ENCODE measurements around the gene KHNYN. TPM values are rescaled to one million over a fixed set of nuclear protein-coding genes. Genes with fewer than 3 reads are reported as not detected.

KHNYN gene
- polyA plus RNA-seq, 3 donors = 44.8 to 51.6 (median 48.4) TPM

GRCh38 chr14:24398293-24398652 is 31.5 kb upstream of the KHNYN start:
- DNase-seq (ENCODE audit: extremely low read depth in 1 of 11, low read depth in 9 of 11, low spot score in 4 of 11) = peak; percentile 59 to 86 (median 74)

GRCh38 chr14:24398653-24399446 is 30.9 kb upstream of the KHNYN start, which contains the start of gene NYNRIN:
TSS of gene NYNRIN (plus strand) at chr14:24399003. CDS start at chr14:24399247, 244 bp downstream.
- DNase-seq (ENCODE audit: extremely low read depth in 1 of 11, low read depth in 9 of 11, low spot score in 4 of 11) = peak in 9 of 11 donors; percentile 36 to 78 (median 64)

DNA sequence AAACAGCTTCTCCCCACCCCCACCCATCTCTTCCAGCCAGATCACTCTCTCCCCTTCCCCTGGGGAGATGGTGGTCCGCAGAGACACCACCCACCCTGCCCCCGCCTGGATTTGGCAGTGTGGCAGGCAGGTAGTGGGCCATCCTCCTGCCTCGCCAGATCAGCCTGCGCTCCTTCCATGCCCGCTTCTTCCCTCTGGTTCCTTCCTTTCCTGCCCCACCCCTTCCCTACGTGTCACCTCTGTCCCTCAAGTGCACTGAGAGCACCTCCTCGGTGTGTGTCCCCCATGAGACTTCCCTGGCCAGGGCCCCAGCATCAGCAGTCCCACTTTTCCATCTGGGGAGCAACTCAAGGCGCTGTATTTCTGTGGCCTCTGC is 30.3 kb upstream of the KHNYN start:
- DNase-seq (ENCODE audit: extremely low read depth in 1 of 11, low read depth in 9 of 11, low spot score in 4 of 11) = no peak

DNA sequence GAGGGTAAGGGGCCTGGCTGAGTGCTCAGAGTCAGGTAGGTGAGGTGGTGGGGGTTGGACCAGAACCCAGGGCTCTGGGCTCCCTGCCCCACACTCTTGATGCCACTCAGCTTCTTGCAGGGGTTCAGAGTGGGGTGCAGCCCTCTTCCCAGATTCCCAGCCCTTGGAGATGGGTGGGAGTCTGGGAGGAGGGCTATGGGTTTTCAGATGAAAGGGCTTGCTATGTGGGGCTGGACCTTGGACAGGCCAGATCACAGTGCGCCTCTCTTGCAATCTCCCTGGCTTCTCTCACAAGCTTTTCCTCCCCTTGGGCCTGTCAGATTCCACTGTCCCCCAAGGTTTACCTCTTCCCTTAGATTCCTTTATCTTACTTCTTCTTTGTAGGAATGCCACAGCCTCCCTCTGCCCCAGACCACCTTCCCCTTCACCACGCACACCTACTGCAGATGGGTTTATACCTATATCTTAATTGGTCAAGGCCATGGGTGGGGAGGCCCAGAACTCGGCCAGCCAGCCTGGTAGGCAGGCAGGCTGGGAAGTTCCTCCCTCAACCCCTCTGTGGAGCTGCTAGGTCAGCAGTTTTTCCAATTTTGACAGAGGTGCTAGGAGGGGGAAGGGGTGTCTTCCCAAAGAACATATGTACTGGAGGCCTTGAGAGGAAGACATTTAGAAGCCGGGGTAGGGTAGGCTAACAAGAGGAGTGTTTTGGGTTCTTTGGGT is 29.6 kb upstream of the KHNYN start:
- no peak for DNase-seq (ENCODE audit: extremely low read depth in 1 of 11, low read depth in 9 of 11, low spot score in 4 of 11)

DNA sequence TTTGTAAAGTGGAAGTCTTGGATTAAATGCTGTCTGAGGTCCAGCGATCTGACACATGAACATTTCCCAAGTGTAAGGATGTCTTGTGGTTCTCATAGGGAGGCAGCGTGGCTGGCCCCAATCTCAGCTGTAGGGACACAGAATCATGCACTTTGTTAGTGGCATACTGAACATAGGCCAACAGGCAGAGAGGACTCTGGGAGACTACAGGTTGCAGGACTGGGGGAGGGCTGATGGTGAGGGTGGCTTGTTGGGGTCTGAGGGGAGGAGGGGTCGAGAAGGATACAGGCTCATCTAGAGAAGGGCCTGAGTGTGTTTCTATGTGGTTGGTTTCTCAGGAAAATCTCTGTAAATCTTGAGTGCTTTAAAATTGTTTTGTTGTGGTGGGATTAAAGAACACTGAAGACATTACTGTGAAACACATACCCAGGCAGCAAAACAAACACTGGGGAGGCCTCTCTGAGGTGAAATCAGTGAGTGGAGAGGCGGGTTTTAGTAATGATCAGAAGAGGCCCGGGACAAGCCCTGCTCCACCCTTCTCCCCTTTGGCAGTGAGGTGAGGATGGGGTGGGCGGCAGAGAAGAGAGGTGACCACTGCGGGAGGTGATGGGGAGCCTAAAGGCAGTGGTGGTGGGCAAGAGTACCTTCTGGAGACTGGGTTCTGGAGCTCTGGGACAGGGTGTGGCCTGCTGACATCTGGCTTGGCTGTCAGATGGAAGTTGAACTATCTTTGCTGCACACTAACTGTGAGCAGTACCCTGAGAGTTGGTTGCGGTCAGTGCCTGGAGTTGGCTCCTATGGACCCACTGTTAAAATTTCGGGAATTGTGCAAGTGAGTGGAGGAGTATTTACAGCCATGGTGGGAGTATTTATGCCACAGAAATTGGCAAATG is 27.7 kb upstream of the KHNYN start:
- DNase-seq (ENCODE audit: extremely low read depth in 1 of 11, low read depth in 9 of 11, low spot score in 4 of 11) = no peak

- DNase-seq (ENCODE audit: extremely low read depth in 1 of 11, low read depth in 9 of 11, low spot score in 4 of 11) = peak in 1 of 11 donors; percentile 31
These were observed 26.3 kb upstream of the KHNYN start for GRCh38 chr14:24403294-24403998.

DNA sequence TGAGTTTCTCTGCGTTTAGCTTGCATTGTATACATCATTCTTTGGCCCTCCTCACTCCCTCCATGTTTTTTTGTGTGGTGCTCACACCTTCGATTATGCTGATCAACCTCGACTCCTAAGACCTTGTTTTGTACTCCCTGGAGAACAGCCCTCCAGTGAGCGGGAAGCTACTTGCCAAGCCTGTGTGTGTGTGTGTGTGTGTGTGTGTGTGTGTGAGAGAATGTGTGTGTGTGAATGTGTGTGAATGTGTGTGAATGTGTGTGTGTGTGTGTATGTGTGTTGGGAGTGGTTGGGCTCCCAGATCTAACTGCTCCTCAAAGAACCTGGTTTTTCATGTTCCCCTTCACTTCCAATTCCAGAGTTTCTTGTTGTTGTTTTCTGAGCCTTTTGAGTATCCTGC is 24.9 kb upstream of the KHNYN start:
- no peak for DNase-seq (ENCODE audit: extremely low read depth in 1 of 11, low read depth in 9 of 11, low spot score in 4 of 11)

DNA sequence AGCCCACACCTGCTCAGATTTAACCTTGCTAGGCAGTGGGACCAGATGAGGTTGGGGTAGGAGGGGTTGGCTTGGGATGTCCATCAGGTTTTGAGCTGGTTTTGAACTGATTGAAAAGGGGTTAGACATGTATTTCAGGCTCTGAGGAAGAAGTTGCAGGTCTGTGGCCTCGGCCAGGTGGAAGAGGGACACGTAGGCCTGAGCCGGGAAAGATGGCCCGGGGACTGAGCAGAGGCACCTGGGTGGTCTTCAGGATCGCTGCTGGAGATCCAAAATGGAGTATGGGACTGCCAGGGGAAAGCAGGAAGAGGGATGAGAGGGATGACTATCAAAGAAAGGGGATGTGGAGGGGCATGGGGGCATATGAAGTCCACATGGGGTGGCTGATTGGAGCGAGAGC is 23.3 kb upstream of the KHNYN start:
- DNase-seq (ENCODE audit: extremely low read depth in 1 of 11, low read depth in 9 of 11, low spot score in 4 of 11) = no peak

DNA sequence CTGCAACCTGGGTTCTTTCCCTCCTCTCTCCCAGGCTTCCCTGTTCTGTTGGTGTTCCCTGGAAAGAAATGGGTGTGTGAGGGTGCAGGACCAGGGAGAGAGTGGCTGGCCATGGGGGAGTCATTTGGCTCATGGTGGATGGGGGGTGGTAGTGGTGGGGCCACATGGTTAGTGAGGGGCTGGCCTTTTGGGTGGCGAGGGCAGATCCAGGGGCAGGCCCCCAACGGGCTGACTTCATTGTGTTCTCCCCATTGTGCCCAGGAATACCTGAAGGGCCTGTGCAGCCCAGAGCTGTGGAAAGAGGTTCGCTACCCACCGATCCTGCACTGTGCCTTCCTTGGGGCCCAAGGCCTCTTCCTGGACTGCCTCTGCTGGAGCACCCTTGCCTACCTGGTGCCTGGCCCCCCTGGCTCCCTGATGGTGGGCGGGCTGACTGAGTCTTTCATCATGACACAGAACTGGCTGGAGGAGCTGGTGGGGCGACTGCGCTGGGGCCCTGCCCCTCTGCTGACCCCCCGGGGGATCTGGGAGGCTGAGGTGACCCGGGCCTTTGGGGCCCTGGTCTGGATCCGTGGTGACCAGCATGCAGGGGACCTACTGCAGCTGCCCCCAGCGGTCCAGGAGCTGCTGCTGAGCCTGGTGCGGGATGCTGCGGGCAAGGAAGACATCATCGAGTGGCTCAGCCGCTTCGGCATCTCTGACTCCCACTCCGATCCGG is 22.0 kb upstream of the KHNYN start:
- DNase-seq (ENCODE audit: extremely low read depth in 1 of 11, low read depth in 9 of 11, low spot score in 4 of 11) = no peak

DNA sequence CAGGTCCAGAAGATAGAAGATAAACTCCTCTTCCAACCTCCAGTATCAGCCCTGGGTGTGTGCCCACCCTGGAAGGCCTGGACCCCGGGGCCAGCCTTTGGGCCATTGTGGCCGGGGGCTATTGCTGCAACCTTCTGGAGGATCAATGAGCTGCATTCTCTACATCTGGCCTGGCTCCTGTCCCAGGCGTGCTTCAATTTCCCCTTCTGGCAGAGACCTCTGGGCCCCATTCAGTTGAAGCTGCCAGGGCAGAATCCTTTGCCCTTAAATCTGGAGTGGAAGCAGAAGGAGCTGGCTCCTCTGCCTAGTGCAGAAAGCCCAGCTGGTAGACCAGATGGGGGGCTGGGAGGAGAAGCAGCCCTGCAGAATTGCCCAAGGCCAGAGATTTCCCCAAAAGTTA is 21.0 kb upstream of the KHNYN start:
- no peak for DNase-seq (ENCODE audit: extremely low read depth in 1 of 11, low read depth in 9 of 11, low spot score in 4 of 11)

- no peak for DNase-seq (ENCODE audit: extremely low read depth in 1 of 11, low read depth in 9 of 11, low spot score in 4 of 11)
These were observed 20.6 kb upstream of the KHNYN start for GRCh38 chr14:24409192-24409591.

DNA sequence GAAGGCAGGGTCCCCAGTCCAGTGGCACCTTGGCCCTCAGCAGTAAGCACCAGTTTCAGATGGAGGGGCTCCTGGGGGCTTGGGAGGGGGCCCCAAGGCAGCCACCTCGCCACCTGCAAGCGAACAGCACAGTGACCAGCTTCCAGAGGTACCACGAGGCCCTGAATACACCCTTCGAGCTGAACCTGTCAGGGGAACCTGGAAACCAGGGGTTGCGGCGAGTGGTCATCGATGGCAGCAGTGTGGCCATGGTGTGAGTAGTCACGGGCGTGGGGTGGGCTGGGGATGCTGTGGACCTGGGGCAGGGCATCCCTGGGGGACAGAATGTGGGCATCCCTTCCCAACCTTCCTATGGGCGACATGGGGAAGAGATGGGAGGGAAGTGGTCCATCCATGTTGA is 19.8 kb upstream of the KHNYN start:
- DNase-seq (ENCODE audit: extremely low read depth in 1 of 11, low read depth in 9 of 11, low spot score in 4 of 11) = no peak

GRCh38 chr14:24411443-24412389 is 18.0 kb upstream of the KHNYN start:
- peak in 1 of 11 donors; percentile 33 for DNase-seq (ENCODE audit: extremely low read depth in 1 of 11, low read depth in 9 of 11, low spot score in 4 of 11)

- no peak for DNase-seq (ENCODE audit: extremely low read depth in 1 of 11, low read depth in 9 of 11, low spot score in 4 of 11)
These were observed 15.7 kb upstream of the KHNYN start for GRCh38 chr14:24414077-24414476.

- no peak for DNase-seq (ENCODE audit: extremely low read depth in 1 of 11, low read depth in 9 of 11, low spot score in 4 of 11)
These were observed 14.9 kb upstream of the KHNYN start for GRCh38 chr14:24414732-24415420.

DNA sequence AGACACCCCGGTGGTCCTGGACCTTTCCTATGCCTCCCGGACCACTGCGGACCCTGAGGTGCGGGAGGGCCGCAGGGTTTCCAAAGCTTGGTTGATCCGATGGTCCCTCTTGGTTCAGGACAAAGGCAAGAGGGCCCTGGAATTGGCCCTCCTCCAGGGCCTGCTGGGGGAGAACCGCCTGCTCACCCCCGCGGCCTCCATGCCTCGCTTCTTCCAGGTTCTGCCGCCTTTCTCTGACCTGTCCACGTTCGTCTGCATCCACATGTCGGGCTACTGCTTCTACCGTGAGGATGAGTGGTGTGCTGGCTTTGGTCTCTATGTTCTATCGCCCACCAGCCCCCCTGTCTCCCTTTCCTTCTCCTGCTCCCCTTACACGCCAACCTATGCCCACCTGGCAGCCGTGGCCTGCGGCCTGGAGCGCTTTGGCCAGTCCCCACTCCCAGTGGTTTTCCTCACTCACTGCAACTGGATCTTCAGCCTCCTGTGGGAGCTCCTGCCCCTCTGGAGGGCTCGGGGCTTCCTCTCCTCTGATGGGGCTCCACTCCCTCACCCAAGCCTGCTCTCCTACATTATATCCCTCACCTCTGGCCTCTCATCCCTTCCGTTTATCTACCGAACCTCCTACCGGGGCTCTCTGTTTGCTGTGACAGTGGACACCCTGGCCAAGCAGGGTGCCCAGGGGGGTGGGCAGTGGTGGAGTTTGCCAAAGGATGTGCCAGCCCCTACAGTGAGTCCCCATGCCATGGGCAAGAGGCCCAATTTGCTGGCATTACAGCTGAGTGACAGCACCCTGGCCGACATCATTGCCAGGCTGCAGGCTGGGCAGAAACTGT is 14.1 kb upstream of the KHNYN start:
- DNase-seq (ENCODE audit: extremely low read depth in 1 of 11, low read depth in 9 of 11, low spot score in 4 of 11) = no peak

Measured in renal cortex interstitium (tissue), 11 donors.